A549 (cell line): Measurements from ENCODE around the gene TMEM171.

Source experiments
- EP300 ChIP-seq, 2 experiments: fragments of >200 bp; sonication (Bioruptor Twin); formaldehyde crosslinking; IDR thresholded peaks; 2 replicates in 1 of 2; 3 replicates in 1 of 2; pipeline ENCODE4 v1.6.1; 2016 to 2017
- MYC ChIP-seq: IDR thresholded peaks from 2 replicates; pipeline ENCODE4 v1.6.1; 2012; ENCODE audit warnings: mild to moderate bottlenecking, inconsistent platforms, low read length, improper control_type of control experiment, borderline replicate concordance
- NFE2L2 ChIP-seq: fragments of 150-350 bp; conservative IDR thresholded peaks from 2 replicates; pipeline ENCODE4 v1.6.1; 2014; ENCODE audit warnings: low read length
- NR3C1 ChIP-seq: fragments of >200 bp; sonication (Bioruptor Twin); formaldehyde crosslinking; IDR thresholded peaks from 3 replicates; pipeline ENCODE4 v1.6.1; 2017
- PHF8 ChIP-seq: fragments of 200-600 bp; sonication (generic); IDR thresholded peaks from 2 replicates; pipeline ENCODE4 v1.6.1; 2016; ENCODE audit warnings: low read depth, mild to moderate bottlenecking, antibody characterized with exemption, moderate library complexity, borderline replicate concordance
- RFX5 ChIP-seq: fragments of 450-650 bp; IDR thresholded peaks from 2 replicates; pipeline ENCODE4 v1.7.1; 2014; ENCODE audit warnings: antibody characterized with exemption, mild to moderate bottlenecking, moderate library complexity
- SREBF2 ChIP-seq: fragments of 450-650 bp; IDR thresholded peaks from 2 replicates; pipeline ENCODE4 v1.6.1; 2014; ENCODE audit warnings: mild to moderate bottlenecking, moderate library complexity
- TF ChIP-seq, protein P1 (sequence below): fragments of >200 bp; sonication (Bioruptor Twin); formaldehyde crosslinking; IDR thresholded peaks from 3 replicates; pipeline ENCODE4 v1.5.1; 2016
- TF ChIP-seq, protein P2 (sequence below): fragments of 450-650 bp; IDR thresholded peaks from 2 replicates; pipeline ENCODE4 v1.6.1; 2014; ENCODE audit warnings: antibody characterized with exemption
- TF ChIP-seq, protein P3 (sequence below): fragments of >200 bp; sonication (Bioruptor Twin); formaldehyde crosslinking; IDR thresholded peaks from 2 replicates; pipeline ENCODE4 v1.6.1; 2016

GRCh38 chr5:73125289-73125688, 4.9 kb downstream of the TMEM171 start:
- TF ChIP-seq, protein P1, sequence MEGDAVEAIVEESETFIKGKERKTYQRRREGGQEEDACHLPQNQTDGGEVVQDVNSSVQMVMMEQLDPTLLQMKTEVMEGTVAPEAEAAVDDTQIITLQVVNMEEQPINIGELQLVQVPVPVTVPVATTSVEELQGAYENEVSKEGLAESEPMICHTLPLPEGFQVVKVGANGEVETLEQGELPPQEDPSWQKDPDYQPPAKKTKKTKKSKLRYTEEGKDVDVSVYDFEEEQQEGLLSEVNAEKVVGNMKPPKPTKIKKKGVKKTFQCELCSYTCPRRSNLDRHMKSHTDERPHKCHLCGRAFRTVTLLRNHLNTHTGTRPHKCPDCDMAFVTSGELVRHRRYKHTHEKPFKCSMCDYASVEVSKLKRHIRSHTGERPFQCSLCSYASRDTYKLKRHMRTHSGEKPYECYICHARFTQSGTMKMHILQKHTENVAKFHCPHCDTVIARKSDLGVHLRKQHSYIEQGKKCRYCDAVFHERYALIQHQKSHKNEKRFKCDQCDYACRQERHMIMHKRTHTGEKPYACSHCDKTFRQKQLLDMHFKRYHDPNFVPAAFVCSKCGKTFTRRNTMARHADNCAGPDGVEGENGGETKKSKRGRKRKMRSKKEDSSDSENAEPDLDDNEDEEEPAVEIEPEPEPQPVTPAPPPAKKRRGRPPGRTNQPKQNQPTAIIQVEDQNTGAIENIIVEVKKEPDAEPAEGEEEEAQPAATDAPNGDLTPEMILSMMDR: no peak
- TF ChIP-seq RFX5: no peak
- no peak for TF ChIP-seq MYC
- no peak for TF ChIP-seq SREBF2
- TF ChIP-seq NFE2L2: no peak
- TF ChIP-seq, protein P2, sequence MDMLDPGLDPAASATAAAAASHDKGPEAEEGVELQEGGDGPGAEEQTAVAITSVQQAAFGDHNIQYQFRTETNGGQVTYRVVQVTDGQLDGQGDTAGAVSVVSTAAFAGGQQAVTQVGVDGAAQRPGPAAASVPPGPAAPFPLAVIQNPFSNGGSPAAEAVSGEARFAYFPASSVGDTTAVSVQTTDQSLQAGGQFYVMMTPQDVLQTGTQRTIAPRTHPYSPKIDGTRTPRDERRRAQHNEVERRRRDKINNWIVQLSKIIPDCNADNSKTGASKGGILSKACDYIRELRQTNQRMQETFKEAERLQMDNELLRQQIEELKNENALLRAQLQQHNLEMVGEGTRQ: no peak
- no peak for TF ChIP-seq EP300 (IDR thresholded peaks at IDR 0.05)
- TF ChIP-seq PHF8: no peak
- TF ChIP-seq, protein P3, sequence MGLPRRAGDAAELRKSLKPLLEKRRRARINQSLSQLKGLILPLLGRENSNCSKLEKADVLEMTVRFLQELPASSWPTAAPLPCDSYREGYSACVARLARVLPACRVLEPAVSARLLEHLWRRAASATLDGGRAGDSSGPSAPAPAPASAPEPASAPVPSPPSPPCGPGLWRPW: no peak
- no peak for TF ChIP-seq NR3C1
